Loucy (cell line): ENCODE measurements around the gene XRCC5.

Experiments used
- EZH2phosphoT487 ChIP-seq: fragments of 200-600 bp; IDR thresholded peaks from 2 replicates; pipeline ENCODE4 v1.6.1; 2018; ENCODE audit warnings: antibody characterized with exemption, mild to moderate bottlenecking, moderate library complexity, borderline replicate concordance
- TF ChIP-seq, protein P1 (sequence below): fragments of 200-600 bp; sonication (generic); conservative IDR thresholded peaks from 2 replicates; pipeline ENCODE4 v1.5.1; 2014; ENCODE audit warnings: mild to moderate bottlenecking, antibody characterized with exemption, low read length

DNA sequence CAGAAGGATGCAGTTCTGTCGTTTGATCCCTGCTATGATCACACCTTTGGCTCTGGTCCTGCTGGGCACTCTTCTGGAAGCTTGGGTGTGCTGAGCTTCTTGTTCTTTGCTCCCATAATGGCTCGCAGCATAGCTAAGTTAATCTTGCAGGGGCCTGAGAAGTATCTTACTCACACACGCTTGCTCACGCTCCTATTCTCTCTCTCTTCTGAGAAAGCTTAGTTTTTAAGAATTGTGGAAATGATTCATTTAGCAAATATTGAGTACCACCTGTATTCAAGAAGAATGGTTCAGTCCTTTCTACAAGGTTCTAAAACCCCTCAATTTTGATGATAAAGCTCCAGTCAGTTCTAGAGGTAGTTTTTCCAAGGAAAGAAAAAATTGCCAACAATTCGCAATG lies 40.6 kb downstream of the XRCC5 start:
- TF ChIP-seq, protein P1, sequence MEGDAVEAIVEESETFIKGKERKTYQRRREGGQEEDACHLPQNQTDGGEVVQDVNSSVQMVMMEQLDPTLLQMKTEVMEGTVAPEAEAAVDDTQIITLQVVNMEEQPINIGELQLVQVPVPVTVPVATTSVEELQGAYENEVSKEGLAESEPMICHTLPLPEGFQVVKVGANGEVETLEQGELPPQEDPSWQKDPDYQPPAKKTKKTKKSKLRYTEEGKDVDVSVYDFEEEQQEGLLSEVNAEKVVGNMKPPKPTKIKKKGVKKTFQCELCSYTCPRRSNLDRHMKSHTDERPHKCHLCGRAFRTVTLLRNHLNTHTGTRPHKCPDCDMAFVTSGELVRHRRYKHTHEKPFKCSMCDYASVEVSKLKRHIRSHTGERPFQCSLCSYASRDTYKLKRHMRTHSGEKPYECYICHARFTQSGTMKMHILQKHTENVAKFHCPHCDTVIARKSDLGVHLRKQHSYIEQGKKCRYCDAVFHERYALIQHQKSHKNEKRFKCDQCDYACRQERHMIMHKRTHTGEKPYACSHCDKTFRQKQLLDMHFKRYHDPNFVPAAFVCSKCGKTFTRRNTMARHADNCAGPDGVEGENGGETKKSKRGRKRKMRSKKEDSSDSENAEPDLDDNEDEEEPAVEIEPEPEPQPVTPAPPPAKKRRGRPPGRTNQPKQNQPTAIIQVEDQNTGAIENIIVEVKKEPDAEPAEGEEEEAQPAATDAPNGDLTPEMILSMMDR, result no peak
- no peak for TF ChIP-seq EZH2phosphoT487
